A549 (cell line): ENCODE results near the gene ITSN2.

Experiments used
- BHLHE40 ChIP-seq: IDR thresholded peaks from 2 replicates; pipeline ENCODE4 v1.6.1; 2012; ENCODE audit warnings: low read depth, low read length, inconsistent platforms
- CBX2 ChIP-seq: fragments of 200-600 bp; sonication (generic); IDR thresholded peaks from 2 replicates; pipeline ENCODE4 v1.6.1; 2016; ENCODE audit warnings: low read depth, mild to moderate bottlenecking, borderline replicate concordance
- EP300 ChIP-seq, 2 experiments: fragments of >200 bp; sonication (Bioruptor Twin); formaldehyde crosslinking; IDR thresholded peaks; 2 replicates in 1 of 2; 3 replicates in 1 of 2; pipeline ENCODE4 v1.6.1; 2016 to 2017
- HOXB5 ChIP-seq: fragments of 250-450 bp; sonication (Bioruptor Pico); IDR thresholded peaks from 2 replicates; pipeline ENCODE4 v1.5.0; 2020; ENCODE audit warnings: mild to moderate bottlenecking, moderate library complexity
- MYC ChIP-seq: IDR thresholded peaks from 2 replicates; pipeline ENCODE4 v1.6.1; 2012; ENCODE audit warnings: mild to moderate bottlenecking, inconsistent platforms, low read length, improper control_type of control experiment, borderline replicate concordance
- POLR2A ChIP-seq: IDR thresholded peaks from 2 replicates; pipeline ENCODE4 v1.6.1; 2012; ENCODE audit warnings: mild to moderate bottlenecking, low read length
- POLR2AphosphoS2 ChIP-seq: conservative IDR thresholded peaks from 2 replicates; pipeline ENCODE4 v1.6.1; 2012; ENCODE audit warnings: low read length, improper control_type of control experiment, inconsistent platforms
- TF ChIP-seq, protein P1 (sequence below): fragments of >200 bp; sonication (Bioruptor Twin); formaldehyde crosslinking; IDR thresholded peaks from 3 replicates; pipeline ENCODE4 v1.5.1; 2016
- TF ChIP-seq, protein P2 (sequence below): fragments of 450-650 bp; IDR thresholded peaks from 2 replicates; pipeline ENCODE4 v1.6.1; 2014; ENCODE audit warnings: antibody characterized with exemption
- TF ChIP-seq, protein P3 (sequence below): IDR thresholded peaks from 2 replicates; pipeline ENCODE4 v1.6.1; 2012; ENCODE audit warnings: low read depth, borderline replicate concordance
- TF ChIP-seq, protein P4 (sequence below): fragments of 250-450 bp; sonication (Bioruptor Pico); IDR thresholded peaks from 2 replicates; pipeline ENCODE4 v1.5.0; 2021; ENCODE audit warnings: mild to moderate bottlenecking, moderate library complexity, borderline replicate concordance

DNA sequence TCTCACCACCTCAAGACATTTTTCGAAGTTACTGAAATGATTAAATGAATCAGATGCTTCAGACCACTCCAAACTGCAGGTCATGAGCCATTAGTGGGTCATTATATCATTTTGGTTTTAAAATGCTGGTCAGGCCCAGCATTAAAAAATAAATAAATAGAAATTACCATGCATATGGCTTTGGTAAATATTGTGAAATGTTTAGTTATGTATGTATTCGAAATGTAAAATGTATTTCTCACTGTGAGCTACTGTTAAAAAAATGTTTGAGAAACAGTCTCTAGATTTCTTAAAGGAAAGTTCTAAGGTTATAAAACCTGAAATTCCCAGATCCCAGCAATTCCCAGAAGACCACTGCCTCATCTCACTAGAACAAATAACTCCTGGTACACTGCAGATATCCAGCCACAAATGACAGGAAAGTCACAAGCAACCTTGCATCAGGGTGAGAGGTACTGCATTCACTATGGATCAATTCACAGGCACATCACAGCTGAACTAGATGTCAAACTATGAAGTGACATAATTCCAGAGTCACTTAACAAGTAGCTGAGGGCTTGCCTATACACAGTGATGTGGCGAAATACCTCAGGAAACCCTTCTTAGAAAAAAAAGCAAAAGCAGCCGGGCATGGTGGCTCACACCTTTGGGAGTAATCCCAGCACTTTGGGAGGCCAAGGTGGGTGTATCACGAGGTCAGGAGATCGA is 138.8 kb downstream of the ITSN2 start:
- TF ChIP-seq, protein P1, sequence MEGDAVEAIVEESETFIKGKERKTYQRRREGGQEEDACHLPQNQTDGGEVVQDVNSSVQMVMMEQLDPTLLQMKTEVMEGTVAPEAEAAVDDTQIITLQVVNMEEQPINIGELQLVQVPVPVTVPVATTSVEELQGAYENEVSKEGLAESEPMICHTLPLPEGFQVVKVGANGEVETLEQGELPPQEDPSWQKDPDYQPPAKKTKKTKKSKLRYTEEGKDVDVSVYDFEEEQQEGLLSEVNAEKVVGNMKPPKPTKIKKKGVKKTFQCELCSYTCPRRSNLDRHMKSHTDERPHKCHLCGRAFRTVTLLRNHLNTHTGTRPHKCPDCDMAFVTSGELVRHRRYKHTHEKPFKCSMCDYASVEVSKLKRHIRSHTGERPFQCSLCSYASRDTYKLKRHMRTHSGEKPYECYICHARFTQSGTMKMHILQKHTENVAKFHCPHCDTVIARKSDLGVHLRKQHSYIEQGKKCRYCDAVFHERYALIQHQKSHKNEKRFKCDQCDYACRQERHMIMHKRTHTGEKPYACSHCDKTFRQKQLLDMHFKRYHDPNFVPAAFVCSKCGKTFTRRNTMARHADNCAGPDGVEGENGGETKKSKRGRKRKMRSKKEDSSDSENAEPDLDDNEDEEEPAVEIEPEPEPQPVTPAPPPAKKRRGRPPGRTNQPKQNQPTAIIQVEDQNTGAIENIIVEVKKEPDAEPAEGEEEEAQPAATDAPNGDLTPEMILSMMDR = no peak
- TF ChIP-seq MYC = no peak
- TF ChIP-seq EP300 (IDR thresholded peaks at IDR 0.05) = no peak
- no peak for TF ChIP-seq POLR2A
- no peak for TF ChIP-seq POLR2AphosphoS2
- no peak for TF ChIP-seq CBX2
- TF ChIP-seq HOXB5 (CRISPR knock-in tag) = no peak
- TF ChIP-seq, protein P2, sequence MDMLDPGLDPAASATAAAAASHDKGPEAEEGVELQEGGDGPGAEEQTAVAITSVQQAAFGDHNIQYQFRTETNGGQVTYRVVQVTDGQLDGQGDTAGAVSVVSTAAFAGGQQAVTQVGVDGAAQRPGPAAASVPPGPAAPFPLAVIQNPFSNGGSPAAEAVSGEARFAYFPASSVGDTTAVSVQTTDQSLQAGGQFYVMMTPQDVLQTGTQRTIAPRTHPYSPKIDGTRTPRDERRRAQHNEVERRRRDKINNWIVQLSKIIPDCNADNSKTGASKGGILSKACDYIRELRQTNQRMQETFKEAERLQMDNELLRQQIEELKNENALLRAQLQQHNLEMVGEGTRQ = no peak
- TF ChIP-seq BHLHE40 = no peak
- TF ChIP-seq, protein P3, sequence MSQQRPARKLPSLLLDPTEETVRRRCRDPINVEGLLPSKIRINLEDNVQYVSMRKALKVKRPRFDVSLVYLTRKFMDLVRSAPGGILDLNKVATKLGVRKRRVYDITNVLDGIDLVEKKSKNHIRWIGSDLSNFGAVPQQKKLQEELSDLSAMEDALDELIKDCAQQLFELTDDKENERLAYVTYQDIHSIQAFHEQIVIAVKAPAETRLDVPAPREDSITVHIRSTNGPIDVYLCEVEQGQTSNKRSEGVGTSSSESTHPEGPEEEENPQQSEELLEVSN = no peak
- TF ChIP-seq, protein P4, sequence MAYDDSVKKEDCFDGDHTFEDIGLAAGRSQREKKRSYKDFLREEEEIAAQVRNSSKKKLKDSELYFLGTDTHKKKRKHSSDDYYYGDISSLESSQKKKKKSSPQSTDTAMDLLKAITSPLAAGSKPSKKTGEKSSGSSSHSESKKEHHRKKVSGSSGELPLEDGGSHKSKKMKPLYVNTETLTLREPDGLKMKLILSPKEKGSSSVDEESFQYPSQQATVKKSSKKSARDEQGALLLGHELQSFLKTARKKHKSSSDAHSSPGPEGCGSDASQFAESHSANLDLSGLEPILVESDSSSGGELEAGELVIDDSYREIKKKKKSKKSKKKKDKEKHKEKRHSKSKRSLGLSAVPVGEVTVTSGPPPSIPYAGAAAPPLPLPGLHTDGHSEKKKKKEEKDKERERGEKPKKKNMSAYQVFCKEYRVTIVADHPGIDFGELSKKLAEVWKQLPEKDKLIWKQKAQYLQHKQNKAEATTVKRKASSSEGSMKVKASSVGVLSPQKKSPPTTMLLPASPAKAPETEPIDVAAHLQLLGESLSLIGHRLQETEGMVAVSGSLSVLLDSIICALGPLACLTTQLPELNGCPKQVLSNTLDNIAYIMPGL (CRISPR knock-in tag) = no peak
